Aorta (tissue), 5 donors: ENCODE results near the gene SYT9. TPM values are rescaled to one million over a fixed set of nuclear protein-coding genes. Genes with fewer than 3 reads are reported as not detected.

Source experiments
- ATAC-seq: fragments of 200-7000 bp; cut with Tn5 transposase; one replicate; pipeline ENCODE4 v1.9.1; 2022; ENCODE audit warnings: moderate library complexity; ENCODE audit not compliant: low FRiP score
- DNase-seq, 2 donors: peaks; one replicate each; pipeline ENCODE4 v3.0.0-alpha.2; 2020
- H3K27ac ChIP-seq, 2 donors: one replicate each; pipeline ENCODE4 v1.5.1; 2013; ENCODE audit warnings: low read length in 2 of 2, mild to moderate bottlenecking in 2 of 2, moderate library complexity in 2 of 2, control low read depth in 1 of 2, inconsistent platforms in 1 of 2, low read depth in 1 of 2
- H3K27me3 ChIP-seq, 2 donors: one replicate each; pipeline ENCODE4 v1.6.1; 2013; ENCODE audit warnings: control low read depth in 1 of 2, low read length in 1 of 2, mild to moderate bottlenecking in 1 of 2, moderate library complexity in 1 of 2; ENCODE audit not compliant: insufficient read depth in 2 of 2, control insufficient read depth in 1 of 2
- H3K36me3 ChIP-seq, 2 donors: one replicate each; pipeline ENCODE4 v1.6.1; 2013; ENCODE audit warnings: control low read depth in 1 of 2, low read length in 1 of 2, mild to moderate bottlenecking in 1 of 2; ENCODE audit not compliant: insufficient read depth in 2 of 2, control insufficient read depth in 1 of 2
- H3K4me1 ChIP-seq, 2 donors: one replicate each; pipeline ENCODE4 v1.6.1; 2013; ENCODE audit warnings: low read length in 2 of 2, control low read depth in 1 of 2, mild to moderate bottlenecking in 1 of 2, moderate library complexity in 1 of 2; ENCODE audit not compliant: insufficient read depth in 2 of 2, control insufficient read depth in 1 of 2
- H3K4me3 ChIP-seq, 2 donors: one replicate each; pipeline ENCODE4 v1.5.1; 2013; ENCODE audit warnings: low read length in 2 of 2, control low read depth in 1 of 2, mild to moderate bottlenecking in 1 of 2
- H3K9me3 ChIP-seq: one replicate; pipeline ENCODE4 v1.6.1; 2013; ENCODE audit warnings: mild to moderate bottlenecking, low read length; ENCODE audit not compliant: control insufficient read depth
- WGBS, 2 donors: extraction: QIAGEN DNeasy Blood & Tissue Kit; methylation state at CpG; one replicate each; pipeline ENCODE4 v1.1.7; 2013; 5-methylcytosine and 5-hydroxymethylcytosine counted together
- intact Hi-C, 2 donors: fragments of 100-400 bp; cut with DNase I; formaldehyde crosslinking; loops; one replicate each; pipeline versions ENCODE4 v1.14.2 to v1.15.0; 2022
- polyA plus RNA-seq, 2 donors: library from polyadenylated mRNA; stranded (reverse); fragments of 200-250 nt; gene quantifications; one replicate each; pipeline ENCODE4 v1.2.3, GENCODE V29; 2013
- total RNA-seq, 2 donors: library from RNA; stranded (reverse); fragmentation: NEBNext Ultra II Directional; extraction: Animal tissue kit (Norgen Biotek cat#: 25700); gene quantifications; one replicate each; pipeline ENCODE4 v1.2.1, GENCODE V29; 2021
- donor health status: healthy with polysubstance abuse.
- donor health status: Bipolar disorder and iron deficiency.
- donor health status: DM: no; HTN: no; CAD: no.
- donor health status: DM: no; HTN: no; CAD: no.
- donor health status: DM: yes; HTN: yes; CAD: no.

SYT9 gene
- total and polyA plus RNA-seq, 4 donors: 0.08 to 0.38 (median 0.22) TPM

- Histone ChIP-seq H3K27me3 (no peaks in the 10 kb centered on the region), H3K4me3 (no peak overlapping the region), H3K27ac (no peak overlapping the region), H3K36me3 (no peaks in the 10 kb centered on the region), H3K9me3 (no peaks in the 10 kb centered on the region), H3K4me1 (no peaks in the 10 kb centered on the region)
- DNase-seq (no peak), ATAC-seq (no peak)
- intact Hi-C loops: no loop called here
- WGBS, 2 donors: 34 to 42% methylated on average over 2 of the region's 2 CpGs
Observed at GRCh38 chr11:7262672-7263071, 11.0 kb downstream of the SYT9 start.

GRCh38 chr11:7263842-7264241 lies 12.1 kb downstream of the SYT9 start:
- Histone ChIP-seq H3K4me3 (no peak overlapping the region), H3K4me1 (no peaks in the 10 kb centered on the region), H3K36me3 (no peaks in the 10 kb centered on the region), H3K27ac (no peak overlapping the region), H3K27me3 (no peaks in the 10 kb centered on the region), H3K9me3 (no peaks in the 10 kb centered on the region)
- ATAC-seq: no peak
- intact Hi-C loops: no loop called here
- no peak for DNase-seq

GRCh38 chr11:7268758-7269157 lies 17.1 kb downstream of the SYT9 start:
- no peaks in the 10 kb centered on the region for H3K27me3 ChIP-seq
- no peaks in the 10 kb centered on the region for H3K9me3 ChIP-seq
- ATAC-seq: no peak
- intact Hi-C loops: no loop called here
- H3K4me1 ChIP-seq: no peaks in the 10 kb centered on the region
- H3K27ac ChIP-seq: no peak overlapping the region
- WGBS, 2 donors: 38 to 57% methylated on average over 1 of the region's 1 CpG
- H3K4me3 ChIP-seq: no peak overlapping the region
- no peak for DNase-seq
- no peaks in the 10 kb centered on the region for H3K36me3 ChIP-seq

GRCh38 chr11:7270233-7270865 lies 18.6 kb downstream of the SYT9 start:
- intact Hi-C loops: no loop called here
- 63 to 88% methylated on average over 3 of the region's 3 CpGs for WGBS, 2 donors
- H3K4me3 ChIP-seq: no peak overlapping the region

GRCh38 chr11:7272373-7272772 lies 20.7 kb downstream of the SYT9 start:
- ATAC-seq (no peak), DNase-seq (no peak)
- Histone ChIP-seq H3K36me3 (no peaks in the 10 kb centered on the region), H3K9me3 (no peaks in the 10 kb centered on the region), H3K4me1 (no peaks in the 10 kb centered on the region), H3K4me3 (no peak overlapping the region), H3K27ac (no peak overlapping the region), H3K27me3 (no peaks in the 10 kb centered on the region)
- WGBS, 2 donors: 44 to 48% methylated on average over 2 of the region's 2 CpGs
- intact Hi-C loops: no loop called here

More at GRCh38 chr11:7270233-7270865, 18.6 kb downstream of the SYT9 start:
- Histone ChIP-seq H3K27ac (no peak overlapping the region), H3K36me3 (no peaks in the 10 kb centered on the region), H3K27me3 (no peaks in the 10 kb centered on the region), H3K9me3 (no peaks in the 10 kb centered on the region), H3K4me1 (no peaks in the 10 kb centered on the region)
- DNase-seq (no peak), ATAC-seq (no peak)

- Histone ChIP-seq H3K4me1 (no peaks in the 10 kb centered on the region), H3K4me3 (no peak overlapping the region), H3K27me3 (no peaks in the 10 kb centered on the region), H3K27ac (no peak overlapping the region), H3K36me3 (no peaks in the 10 kb centered on the region), H3K9me3 (no peaks in the 10 kb centered on the region)
- ATAC-seq (no peak), DNase-seq (no peak)
- intact Hi-C loops: no loop called here
Observed at GRCh38 chr11:7275133-7275532, 23.4 kb downstream of the SYT9 start.

- DNase-seq (no peak), ATAC-seq (no peak)
- 39 to 43% methylated on average over 3 of the region's 3 CpGs for WGBS, 2 donors
Observed at GRCh38 chr11:7278314-7278917, 26.7 kb downstream of the SYT9 start.

GRCh38 chr11:7279676-7280075 lies 28.0 kb downstream of the SYT9 start:
- DNase-seq: no peak
- 34 to 36% methylated on average over 1 of the region's 1 CpG for WGBS, 2 donors
- H3K4me1 ChIP-seq: no peaks in the 10 kb centered on the region
- H3K9me3 ChIP-seq: no peaks in the 10 kb centered on the region
- ATAC-seq: no peak
- H3K4me3 ChIP-seq: no peak overlapping the region
- no peaks in the 10 kb centered on the region for H3K27me3 ChIP-seq
- H3K27ac ChIP-seq: no peak overlapping the region
- intact Hi-C loops: no loop called here
- H3K36me3 ChIP-seq: no peaks in the 10 kb centered on the region

More at GRCh38 chr11:7278314-7278917, 26.7 kb downstream of the SYT9 start:
- Histone ChIP-seq H3K36me3 (no peaks in the 10 kb centered on the region), H3K9me3 (no peaks in the 10 kb centered on the region), H3K27ac (no peak overlapping the region), H3K4me1 (no peaks in the 10 kb centered on the region), H3K27me3 (no peaks in the 10 kb centered on the region), H3K4me3 (no peak overlapping the region)
- intact Hi-C loops: no loop called here

GRCh38 chr11:7281079-7281478 lies 29.4 kb downstream of the SYT9 start:
- no peaks in the 10 kb centered on the region for H3K4me1 ChIP-seq
- DNase-seq (no peak), ATAC-seq (no peak)
- no peaks in the 10 kb centered on the region for H3K27me3 ChIP-seq
- H3K36me3 ChIP-seq: no peaks in the 10 kb centered on the region
- 72 to 76% methylated on average over 1 of the region's 1 CpG for WGBS, 2 donors
- H3K9me3 ChIP-seq: no peaks in the 10 kb centered on the region
- intact Hi-C loops: no loop called here
- no peak overlapping the region for H3K27ac ChIP-seq
- H3K4me3 ChIP-seq: no peak overlapping the region
